GM06990 (cell line): ENCODE measurements around the gene CSNK1D.

Source experiments
- DNase-seq: peaks from one replicate; pipeline ENCODE4 v3.0.0-alpha.2; 2011; ENCODE audit not compliant: insufficient read length; ENCODE audit errors: extremely low read depth
- H3K27me3 ChIP-seq: replicated peaks from 2 replicates; pipeline ENCODE4 v1.6.0; 2011; ENCODE audit warnings: low read length; ENCODE audit not compliant: control insufficient read depth, insufficient read depth
- H3K36me3 ChIP-seq: 2 replicates; pipeline ENCODE4 v1.5.1; 2011; ENCODE audit warnings: low read length; ENCODE audit not compliant: control insufficient read depth, insufficient read depth
- H3K4me3 ChIP-seq: replicated peaks from 2 replicates; pipeline ENCODE4 v1.5.1; 2011; ENCODE audit warnings: low read depth, mild to moderate bottlenecking, control low read depth, low read length
- CTCF ChIP-seq: IDR thresholded peaks from 2 replicates; pipeline ENCODE4 v1.5.1; 2011; ENCODE audit warnings: low read length, control low read depth, mild to moderate bottlenecking, inconsistent platforms; ENCODE audit not compliant: insufficient read depth, poor library complexity, severe bottlenecking

Gene CSNK1D

GRCh38 chr17:82278786-82279391 is 5.4 kb upstream of the CSNK1D start:
- no peaks in the 10 kb centered on the region for H3K36me3 ChIP-seq
- no peak for TF ChIP-seq CTCF
- peaks cover 2% of the 10 kb centered on the region; the same call in 1 of the 2 replicates for H3K27me3 ChIP-seq
- DNase-seq = no peak
- H3K4me3 ChIP-seq = no peak overlapping the region

GRCh38 chr17:82278308-82278707 is 4.8 kb upstream of the CSNK1D start:
- Histone ChIP-seq H3K4me3 (no peak overlapping the region), H3K36me3 (no peaks in the 10 kb centered on the region), H3K27me3 (peaks cover 2% of the 10 kb centered on the region; the same call in 1 of the 2 replicates)
- no peak for DNase-seq
- TF ChIP-seq CTCF = no peak

GRCh38 chr17:82277851-82278250 is 4.4 kb upstream of the CSNK1D start:
- no peak for TF ChIP-seq CTCF
- DNase-seq = no peak
- Histone ChIP-seq H3K4me3 (no peak overlapping the region), H3K36me3 (no peaks in the 10 kb centered on the region), H3K27me3 (peaks cover 2% of the 10 kb centered on the region; the same call in 1 of the 2 replicates)

GRCh38 chr17:82276938-82277337 is 3.4 kb upstream of the CSNK1D start:
- Histone ChIP-seq H3K36me3 (no peaks in the 10 kb centered on the region), H3K27me3 (peaks cover 2% of the 10 kb centered on the region; the same call in 1 of the 2 replicates), H3K4me3 (no peak overlapping the region)
- no peak for TF ChIP-seq CTCF
- DNase-seq = no peak

GRCh38 chr17:82275326-82275725 is 1.8 kb upstream of the CSNK1D start:
- TF ChIP-seq CTCF = no peak
- Histone ChIP-seq H3K27me3 (no peaks in the 10 kb centered on the region), H3K36me3 (peaks cover 5% of the 10 kb centered on the region; the same call in 1 of the 2 replicates), H3K4me3 (no peak overlapping the region)
- DNase-seq = no peak
